GM21423 (cell line): ENCODE results near the gene ZNF670.
"Not testable (repeated sequence)": the region's sequence is repeated elsewhere in the genome, so short reads cannot be mapped to it uniquely, and the experiment has no call there.

Experiments
- ATAC-seq: cut with Tn5 transposase; IDR thresholded peaks from one replicate; pipeline ENCODE4 v1.9.1; 2021; ENCODE audit warnings: mild to moderate bottlenecking, moderate library complexity; ENCODE audit not compliant: unreplicated experiment

The ZNF670 gene

GRCh38 chr1:247047702-247048101 lies 30.9 kb downstream of the ZNF670 start:
- ATAC-seq = no peak

GRCh38 chr1:247047260-247047659 lies 31.4 kb downstream of the ZNF670 start:
- no peak for ATAC-seq

- no peak for ATAC-seq
These were observed 35.2 kb downstream of the ZNF670 start for GRCh38 chr1:247043406-247043805.

GRCh38 chr1:247037511-247038320 lies 40.9 kb downstream of the ZNF670 start:
- no peak for ATAC-seq

GRCh38 chr1:247032306-247032705 lies 46.3 kb downstream of the ZNF670 start:
- ATAC-seq = not testable (repeated sequence)
